K562 (cell line): ENCODE measurements around the gene PON2. TPM values are rescaled to one million over a fixed set of nuclear protein-coding genes. Genes with fewer than 3 reads are reported as not detected.

Experiments used
- ATAC-seq: fragments of 200-7000 bp; cut with Tn5 transposase; 3 replicates; pipeline ENCODE4 v1.9.1; 2020; ENCODE audit warnings: moderate library complexity
- BruUV-seq: library from RNA; stranded (reverse); fragments of 400-500 nt; replicated peaks from 2 replicates; lab custom pipeline; 2021; lab: Mats Ljungman, UMichigan
- CTCF ChIA-PET: fragments of 300-600 bp; formaldehyde crosslinking; extraction: SDS; loops from one replicate; lab custom pipeline; 2021; ENCODE audit warnings: low intra/inter-chr PET ratio; lab: Yijun Ruan, JAX
- POLR2A ChIA-PET: fragments of 300-600, 350-650 bp; sonication (Branson Sonifier 250); formaldehyde crosslinking; extraction: SDS; loops from one replicate; lab custom pipeline; 2021; ENCODE audit warnings: antibody characterized with exemption, inconsistent platforms; lab: Yijun Ruan, JAX
- DNase-seq, 4 experiments: peaks; one replicate each; pipeline versions ENCODE4 v3.0.0 to v3.0.0-alpha.2; 2011 to 2018; ENCODE audit warnings: low spot score in 3 of 4, mixed read lengths in 3 of 4; ENCODE audit errors: extremely low read depth in 1 of 4
- FAIRE-seq: peaks from 2 replicates; lab custom pipeline; 2011; peaks lifted over from hg19 to GRCh38; lab: Jason Lieb, UNC
- H2AFZ ChIP-seq: 2 replicates; pipeline ENCODE4 v1.6.0; 2011; ENCODE audit warnings: low read depth, low read length, control low read depth, inconsistent platforms
- H3K27ac ChIP-seq: fragments of 200-600 bp; 3 replicates; pipeline ENCODE4 v1.8.0; 2011; ENCODE audit warnings: low read depth, mild to moderate bottlenecking, control low read depth, inconsistent platforms, low read length, moderate library complexity, mixed read lengths; ENCODE audit errors: extremely low read depth
- H3K27me3 ChIP-seq, 2 experiments: fragments of 300-600 bp in 1 of 2; 2 replicates in 1 of 2; 3 replicates in 1 of 2; pipeline versions ENCODE4 v1.6.0 to v1.8.0; 2011; ENCODE audit warnings: inconsistent platforms in 2 of 2, low read length in 2 of 2, mild to moderate bottlenecking in 1 of 2, mixed read lengths in 1 of 2, moderate library complexity in 1 of 2; ENCODE audit not compliant: control insufficient read depth in 2 of 2, insufficient read depth in 2 of 2
- H3K36me3 ChIP-seq: fragments of 300-600 bp; 3 replicates; pipeline ENCODE4 v1.8.0; 2011; ENCODE audit warnings: mild to moderate bottlenecking, low read length, inconsistent platforms; ENCODE audit not compliant: control insufficient read depth, insufficient read depth
- H3K4me1 ChIP-seq, 2 experiments: fragments of 200-600 bp in 1 of 2; replicated peaks in 1 of 2; 2 replicates in 1 of 2; 3 replicates in 1 of 2; pipeline versions ENCODE4 v1.5.1 to v1.8.0; 2011; ENCODE audit warnings: inconsistent platforms in 2 of 2, low read length in 2 of 2, mild to moderate bottlenecking in 1 of 2, mixed read lengths in 1 of 2, moderate library complexity in 1 of 2; ENCODE audit not compliant: control insufficient read depth in 2 of 2, insufficient read depth in 2 of 2
- H3K4me2 ChIP-seq: 2 replicates; pipeline ENCODE4 v1.6.1; 2011; ENCODE audit warnings: low read length, control low read depth, inconsistent platforms, mixed read lengths; ENCODE audit not compliant: insufficient read depth
- H3K4me3 ChIP-seq: fragments of 200-600 bp; sonication (generic), shearing (Covaris generic); 2 replicates; pipeline ENCODE4 v1.5.1; 2016; ENCODE audit warnings: control low read depth, inconsistent platforms
- H3K79me2 ChIP-seq: fragments of 200-600 bp; 3 replicates; pipeline ENCODE4 v1.8.0; 2011; ENCODE audit warnings: low read length, inconsistent platforms; ENCODE audit not compliant: control insufficient read depth, insufficient read depth
- H3K9ac ChIP-seq, 2 experiments: 2 replicates each; pipeline versions ENCODE4 v1.6.0 to v1.6.1; 2011; ENCODE audit warnings: low read depth in 2 of 2, low read length in 2 of 2, control low read depth in 1 of 2, inconsistent platforms in 1 of 2, mild to moderate bottlenecking in 1 of 2, mixed read lengths in 1 of 2; ENCODE audit not compliant: insufficient read depth in 1 of 2
- H3K9me1 ChIP-seq: one replicate; pipeline ENCODE4 v1.6.0; 2011; ENCODE audit warnings: inconsistent platforms, mild to moderate bottlenecking, low read length, moderate library complexity; ENCODE audit not compliant: control insufficient read depth, insufficient read depth
- H3K9me3 ChIP-seq: replicated peaks from 2 replicates; pipeline ENCODE4 v1.5.1; 2011; ENCODE audit warnings: low read depth, low read length, inconsistent platforms; ENCODE audit not compliant: control insufficient read depth, insufficient read depth
- H4K20me1 ChIP-seq: replicated peaks from 2 replicates; pipeline ENCODE4 v1.6.1; 2011; ENCODE audit warnings: low read length, inconsistent platforms, mixed read lengths; ENCODE audit not compliant: control insufficient read depth, insufficient read depth
- CTCFL ChIP-seq: IDR thresholded peaks from 2 replicates; pipeline ENCODE4 v1.6.1; 2011; ENCODE audit warnings: borderline replicate concordance, low read depth, mild to moderate bottlenecking, moderate library complexity, low read length; ENCODE audit not compliant: insufficient read depth, poor library complexity, severe bottlenecking
- E2F8 ChIP-seq: fragments of 450-650 bp; IDR thresholded peaks from 2 replicates; pipeline ENCODE4 v1.7.1; 2018; ENCODE audit warnings: mild to moderate bottlenecking, low read depth; ENCODE audit not compliant: partially characterized antibody
- GABPB1 ChIP-seq: sonication (generic); formaldehyde crosslinking; IDR thresholded peaks from 2 replicates; pipeline ENCODE4 v1.8.0; 2022; ENCODE audit warnings: mild to moderate bottlenecking, missing genetic modification reagents
- LEF1 ChIP-seq: fragments of 450-650 bp; IDR thresholded peaks from 2 replicates; pipeline ENCODE4 v1.6.1; 2016; ENCODE audit warnings: mild to moderate bottlenecking
- MXI1 ChIP-seq: IDR thresholded peaks from 2 replicates; pipeline ENCODE4 v1.6.1; 2011; ENCODE audit warnings: low read depth, mild to moderate bottlenecking, improper control_type of control experiment, low read length
- NR1H2 ChIP-seq: sonication (generic); formaldehyde crosslinking; IDR thresholded peaks from 2 replicates; pipeline ENCODE4 v1.4.0; 2020; ENCODE audit warnings: mild to moderate bottlenecking, missing genetic modification reagents
- SNAPC5 ChIP-seq: fragments of 250-450 bp; sonication (Bioruptor Pico); IDR thresholded peaks from 2 replicates; pipeline ENCODE4 v1.8.0; 2021; ENCODE audit warnings: moderate library complexity, mild to moderate bottlenecking, inconsistent platforms
- SNIP1 ChIP-seq: fragments of 450-650 bp; IDR thresholded peaks from 2 replicates; pipeline ENCODE4 v1.7.1; 2017; ENCODE audit warnings: low read depth, mild to moderate bottlenecking
- TAF1 ChIP-seq: IDR thresholded peaks from 2 replicates; pipeline ENCODE4 v1.6.1; 2011; ENCODE audit warnings: mild to moderate bottlenecking, low read length, moderate library complexity; ENCODE audit not compliant: insufficient read depth, control insufficient read depth, severe bottlenecking; ENCODE audit errors: extremely low read depth
- ZBTB43 ChIP-seq: sonication (generic); formaldehyde crosslinking; IDR thresholded peaks from 2 replicates; pipeline ENCODE4 v1.8.0; 2023; ENCODE audit warnings: mild to moderate bottlenecking, missing genetic modification reagents
- ZKSCAN3 ChIP-seq: fragments of 250-450 bp; sonication (Bioruptor Pico); IDR thresholded peaks from 2 replicates; pipeline ENCODE4 v1.4.0; 2020
- ZNF780A ChIP-seq: fragments of 250-450 bp; sonication (Bioruptor Pico); IDR thresholded peaks from 2 replicates; pipeline ENCODE4 v1.5.0; 2021; ENCODE audit warnings: mild to moderate bottlenecking
- ZNF785 ChIP-seq: fragments of 250-450 bp; sonication (Bioruptor Pico); IDR thresholded peaks from 2 replicates; pipeline ENCODE4 v1.4.0; 2020; ENCODE audit warnings: mild to moderate bottlenecking
- WGBS: fragments of 100-300 bp; shearing (Covaris generic); methylation state at CpG from one replicate; pipeline ENCODE4 v1.1.6; 2016; ENCODE audit warnings: low coverage, mixed read lengths; ENCODE audit not compliant: insufficient coverage; ENCODE audit errors: missing lambda C conversion rate; 5-methylcytosine and 5-hydroxymethylcytosine counted together
- in situ Hi-C: fragments of 300-500 bp; cut with MboI; formaldehyde crosslinking; loops from 4 replicates; pipeline ENCODE4 v1.15.0; 2018; ENCODE audit warnings: inconsistent platforms, mixed read lengths
- intact Hi-C: fragments of 100-400 bp; cut with micrococcal nuclease; formaldehyde crosslinking; loops from 2 replicates; pipeline ENCODE4 v1.14.2; 2022
- polyA plus RNA-seq, 8 experiments: library from polyadenylated mRNA; depleted of rRNA in 4 of 8; stranded (reverse) in 5 of 8; unstranded in 3 of 8; fragments of >200 nt; fragmentation: Nextera tagmentation in 2 of 8; fragmentation: Illumina TruSeq in 1 of 8; extraction: Ambion mirVana in 2 of 8; extraction: Trizol in 1 of 8; gene quantifications; 2 replicates each; pipeline versions ENCODE4 v1.2.1 to v1.2.3, GENCODE V29; 2011 to 2014; ENCODE audit warnings: inconsistent platforms in 1 of 8, missing spikeins in 1 of 8
- total RNA-seq, 7 experiments: library from RNA; depleted of rRNA in 6 of 7; stranded (reverse); fragments of >200 nt in 6 of 7; fragmentation: Illumina TruSeq in 2 of 7; extraction: Trizol in 2 of 7; gene quantifications; 2 replicates each; pipeline versions ENCODE4 v1.2.1 to v1.2.3, GENCODE V29; 2011 to 2021; ENCODE audit warnings: low replicate concordance in 1 of 7

The PON2 gene
- total and polyA plus RNA-seq, 9 of the 15 experiments (the other 6 are each of a cell fraction or from before 2014, with no cell fraction given), result 8.5 to 30.1 (median 21.9) TPM

GRCh38 chr7:95473276-95473985 lies 38.6 kb upstream of the PON2 start (continued):
- TF ChIP-seq E2F8 (no peak), ZBTB43 (CRISPR knock-in tag) (no peak), LEF1 (no peak), MXI1 (no peak)

- ATAC-seq (no peak), DNase-seq (no peak), FAIRE-seq (no peak)
- CTCF ChIA-PET, result no interaction called here
- Histone ChIP-seq H3K79me2 (no peaks in the 10 kb centered on the region), H3K9ac (no peak overlapping the region), H3K27me3 (peaks cover 3 to 9% of the 10 kb centered on the region in 2 experiments; a peak in 3 of 5 replicates), H3K9me1 (no peaks in the 10 kb centered on the region), H3K27ac (no peak overlapping the region), H2AFZ (no peak overlapping the region), H3K4me2 (no peak overlapping the region), H3K4me3 (no peak overlapping the region), H4K20me1 (no peaks in the 10 kb centered on the region), H3K36me3 (no peaks in the 10 kb centered on the region), H3K4me1 (no peaks in the 10 kb centered on the region), H3K9me3 (no peaks in the 10 kb centered on the region)
- BruUV-seq, result no TSS peak
- 0% methylated on average over 8 of the region's 8 CpGs for WGBS
- intact Hi-C loops (loop anchor here (10.0 kb wide), 1 partner anchor 1178 kb away; no protein-coding TSS in a partner anchor), in situ Hi-C loops (no loop called here)
- POLR2A ChIA-PET, result interaction anchor here (0.6 kb wide), 1 partner anchor 38 kb away, joined by 3 read pairs; the partner anchor contains the start of gene PON2
- TF ChIP-seq SNIP1 (no peak), SNAPC5 (CRISPR knock-in tag) (no peak), ZNF785 (CRISPR knock-in tag) (no peak), CTCFL (no peak), NR1H2 (CRISPR knock-in tag) (no peak), ZNF780A (CRISPR knock-in tag) (no peak), GABPB1 (CRISPR knock-in tag) (no peak), TAF1 (no peak), ZKSCAN3 (CRISPR knock-in tag) (no peak)
These were observed 37.8 kb upstream of the PON2 start for GRCh38 chr7:95472581-95473161.
